Middle frontal gyrus (tissue), 1 donor: ENCODE measurements around the gene PRMT5.
"Not testable (repeated sequence)": the region's sequence is repeated elsewhere in the genome, so short reads cannot be mapped to it uniquely, and the experiment has no call there.

Source experiments
- DNase-seq: peaks from one replicate; pipeline ENCODE4 v3.0.0-alpha.2; 2015; ENCODE audit warnings: low spot score; ENCODE audit errors: extremely low spot score

PRMT5 gene

GRCh38 chr14:22932146-22932545 is 3.0 kb upstream of the PRMT5 start:
- DNase-seq = no peak

GRCh38 chr14:22929961-22930364 is 787 bp upstream of the PRMT5 start:
- DNase-seq = no peak

DNA sequence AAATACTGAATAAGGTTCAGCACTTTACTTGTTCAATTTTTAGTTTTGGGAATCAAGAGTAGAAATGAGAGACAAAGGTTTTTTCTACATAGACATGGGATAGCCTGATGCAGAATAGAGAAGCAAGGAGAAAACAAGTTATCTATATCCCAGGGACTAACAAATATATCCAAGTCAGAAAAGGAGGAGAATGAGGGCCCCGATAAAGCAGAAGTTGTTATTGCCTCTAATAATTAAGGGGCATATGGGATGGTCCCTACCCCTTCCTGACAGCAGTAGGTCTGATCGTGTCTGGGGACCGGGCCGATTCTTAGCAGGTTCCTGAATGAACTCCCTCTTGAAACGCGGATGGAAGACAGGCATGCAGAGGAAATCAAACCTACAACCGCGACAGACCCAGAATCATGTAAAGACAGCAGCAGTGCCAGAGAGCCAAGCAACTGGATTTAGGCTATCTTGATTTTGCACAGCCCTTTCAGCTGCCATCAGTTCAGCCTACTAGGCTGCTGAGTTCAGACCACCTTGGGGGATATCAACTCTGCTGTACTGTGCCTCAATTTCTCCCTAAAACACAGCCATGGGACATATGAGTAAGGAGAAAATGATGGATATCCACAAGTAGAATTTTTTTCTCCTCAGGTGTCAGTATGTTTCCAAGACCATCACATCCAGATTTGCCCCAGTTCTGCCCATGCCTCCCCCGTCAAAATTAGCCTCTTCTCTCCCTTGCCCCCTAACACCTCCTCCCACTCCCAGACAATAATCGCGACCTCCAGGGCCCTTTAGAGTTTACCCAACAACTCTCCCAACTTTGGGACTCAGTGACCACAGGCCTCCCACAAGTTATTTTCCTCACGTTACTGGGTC is 706 bp downstream of the PRMT5 start:
- DNase-seq = no peak

DNA sequence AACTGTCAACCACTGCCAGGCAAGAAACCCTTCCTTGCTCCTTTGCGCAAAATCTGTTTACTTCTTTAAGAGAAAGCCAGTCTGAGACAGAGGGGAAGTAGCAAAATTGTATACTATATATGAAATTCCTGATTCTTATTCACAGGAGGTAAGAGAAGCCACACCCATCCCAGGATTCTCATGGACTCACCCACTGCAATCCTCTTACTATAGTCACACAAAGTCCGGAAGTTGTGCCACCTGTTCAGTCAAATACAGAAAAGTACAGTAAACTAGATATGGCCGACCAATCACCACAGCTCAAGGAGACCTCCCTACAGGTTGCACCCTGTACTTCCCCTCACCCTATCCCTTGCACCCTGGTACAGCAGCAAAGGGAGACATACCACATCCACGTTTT is 2.9 kb downstream of the PRMT5 start:
- DNase-seq = no peak

DNA sequence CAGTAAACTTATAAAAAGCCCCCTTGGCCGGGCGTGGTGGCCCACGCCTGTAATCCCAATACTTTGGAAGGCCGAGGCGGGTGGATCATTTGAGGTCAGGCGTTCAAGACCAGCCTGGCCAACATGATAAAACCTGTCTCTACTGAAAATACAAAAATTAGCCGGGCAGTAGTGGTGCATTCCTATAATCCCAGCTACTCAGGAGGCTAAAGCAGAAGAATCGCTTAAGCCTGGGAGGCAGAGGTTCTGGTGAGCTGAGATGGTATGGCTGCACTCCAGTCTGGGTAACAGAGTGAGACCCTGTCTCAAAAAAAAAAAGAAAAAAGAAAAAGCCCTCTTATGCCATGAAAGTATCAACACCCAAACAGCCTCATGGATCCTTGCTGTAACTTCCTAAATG is 3.7 kb downstream of the PRMT5 start:
- no peak for DNase-seq

DNA sequence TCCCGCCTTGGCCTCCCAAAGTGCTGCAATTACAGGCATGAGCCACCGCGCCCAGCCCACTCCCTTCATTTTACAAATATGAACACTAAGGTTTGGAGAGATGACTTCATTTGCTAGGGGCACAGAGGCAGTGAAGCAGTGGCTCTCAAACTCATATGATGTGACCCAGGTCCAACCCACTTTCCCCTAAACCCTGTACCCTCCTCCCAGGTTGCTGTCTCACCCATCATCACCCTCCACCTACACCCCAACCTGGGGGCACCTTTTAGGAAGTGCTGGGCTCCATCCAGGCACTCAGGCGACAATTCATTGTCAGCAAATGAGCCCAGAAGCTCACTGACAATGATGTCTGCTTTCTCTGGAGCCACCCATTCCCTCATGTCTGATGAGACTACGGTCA is 5.4 kb downstream of the PRMT5 start:
- no peak for DNase-seq

GRCh38 chr14:22922294-22922693 is 6.9 kb downstream of the PRMT5 start:
- DNase-seq = no peak

DNA sequence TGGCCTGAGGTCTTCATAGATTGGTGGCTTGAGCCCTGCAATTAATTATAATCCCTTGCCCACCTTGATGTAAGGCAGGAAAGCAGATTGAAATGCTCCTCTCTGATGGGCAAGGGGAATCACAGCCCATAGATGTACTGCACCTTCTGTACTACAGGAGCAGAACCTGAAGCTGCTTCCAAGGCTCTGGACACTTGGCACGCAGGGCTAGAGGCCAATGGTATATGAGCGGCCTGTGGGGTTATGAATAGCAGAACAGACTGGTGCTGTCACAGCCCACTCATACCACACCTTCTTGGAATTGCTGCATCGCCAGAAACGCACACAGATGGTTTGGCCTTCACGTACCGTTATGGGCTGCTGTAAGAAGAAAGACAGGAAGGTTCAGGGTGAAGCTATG is 8.5 kb downstream of the PRMT5 start:
- DNase-seq = no peak

- no peak for DNase-seq
Observed at GRCh38 chr14:22919601-22919921, 9.6 kb downstream of the PRMT5 start.

GRCh38 chr14:22918804-22919600 is 10.2 kb downstream of the PRMT5 start, which contains the start of gene RBM23:
RBM23 (minus strand) TSS chr14:22919149.
- peak; percentile 100 for DNase-seq

GRCh38 chr14:22915886-22916521 is 13.2 kb downstream of the PRMT5 start:
- DNase-seq = no peak

- DNase-seq = not testable (repeated sequence)
Observed at GRCh38 chr14:22914836-22915235, 14.3 kb downstream of the PRMT5 start.

DNA sequence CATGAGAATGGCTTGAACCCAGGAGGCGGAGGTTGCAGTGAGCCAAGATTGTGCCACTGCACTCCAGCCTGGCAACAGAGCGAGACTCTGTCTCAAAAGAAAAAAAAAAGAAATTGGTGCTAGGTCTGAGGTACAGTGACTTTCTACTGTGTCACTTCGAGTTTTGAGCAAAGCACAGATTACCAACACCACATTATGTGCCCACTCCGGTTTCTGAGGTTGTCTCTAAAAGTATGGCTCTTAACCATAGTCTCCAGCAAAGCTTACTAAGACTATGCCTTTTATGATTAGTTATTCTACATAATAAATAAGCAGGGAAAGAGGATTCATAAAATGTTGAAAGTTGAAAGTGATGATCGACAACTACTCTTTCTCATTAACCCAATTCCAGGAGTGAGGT is 18.3 kb downstream of the PRMT5 start:
- no peak for DNase-seq

DNA sequence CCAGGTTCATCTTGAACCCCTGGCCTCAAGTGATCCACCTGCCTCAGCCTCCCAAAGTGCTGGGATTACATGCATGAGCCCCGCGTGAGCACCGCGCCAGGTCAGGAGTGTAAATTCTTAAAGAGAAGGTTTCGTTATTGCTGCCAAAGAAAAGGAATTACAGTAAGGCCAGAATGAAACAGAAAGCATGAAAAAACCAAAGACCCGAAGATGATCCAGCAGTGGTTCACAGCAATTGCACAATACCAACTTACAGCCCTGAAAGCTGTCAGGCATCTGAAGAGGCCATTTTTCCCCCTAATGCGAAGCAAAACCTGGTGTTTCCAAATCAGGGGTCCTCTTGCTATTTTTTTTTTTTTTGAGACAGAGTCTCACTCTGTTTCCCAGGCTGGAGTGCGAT is 20.6 kb downstream of the PRMT5 start:
- DNase-seq = no peak

- no peak for DNase-seq
Observed at GRCh38 chr14:22907429-22907828, 21.7 kb downstream of the PRMT5 start.

DNA sequence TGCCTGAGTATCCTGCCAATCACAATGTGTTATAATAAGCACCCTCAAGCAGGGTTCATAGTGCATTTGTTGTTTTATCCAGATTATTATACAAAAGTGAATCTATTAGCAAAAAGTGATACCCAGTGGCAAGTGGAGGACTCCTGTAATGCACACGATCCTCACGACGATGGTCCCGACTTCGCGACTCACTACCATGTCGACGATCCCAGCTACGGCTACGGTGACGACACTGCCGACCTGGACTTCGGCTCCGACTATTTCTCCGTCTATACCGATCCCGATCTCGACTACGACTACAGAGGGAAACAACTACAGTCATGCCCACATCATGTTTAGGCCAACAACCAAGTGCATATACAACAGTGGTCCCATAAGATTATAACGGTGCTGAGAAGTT is 23.1 kb downstream of the PRMT5 start:
- no peak for DNase-seq

GRCh38 chr14:22905627-22906026 is 23.5 kb downstream of the PRMT5 start:
- DNase-seq = no peak

DNA sequence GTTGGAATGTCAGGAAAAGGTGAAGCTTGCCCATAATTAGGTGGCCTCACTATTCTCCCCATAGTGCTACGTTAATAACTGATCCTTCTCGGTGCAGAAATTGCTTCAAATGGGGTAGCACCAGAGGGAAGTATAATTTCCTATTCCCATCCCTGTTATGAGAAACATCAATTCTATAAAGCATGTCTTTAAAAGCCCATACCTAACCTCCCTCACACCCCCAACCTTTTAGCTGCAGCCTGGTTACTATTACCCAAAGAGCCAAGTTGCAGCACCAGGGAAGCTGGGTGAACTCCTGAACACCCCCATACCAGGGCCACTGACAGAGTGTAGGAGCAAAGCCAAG is 25.5 kb downstream of the PRMT5 start:
- no peak for DNase-seq

- no peak for DNase-seq
Observed at GRCh38 chr14:22901799-22902198, 27.4 kb downstream of the PRMT5 start.

GRCh38 chr14:22900081-22900799 is 28.9 kb downstream of the PRMT5 start:
- DNase-seq = no peak

- no peak for DNase-seq
Observed at GRCh38 chr14:22898302-22899090, 30.7 kb downstream of the PRMT5 start.
